GM23338 (cell line): ENCODE results near the gene GPN2. TPM values are rescaled to one million over a fixed set of nuclear protein-coding genes. Genes with fewer than 3 reads are reported as not detected.
"Not testable (repeated sequence)": the region's sequence is repeated elsewhere in the genome, so short reads cannot be mapped to it uniquely, and the experiment has no call there.

Experiments used
- ATAC-seq: fragments of 200-7000 bp; cut with Tn5 transposase; 3 replicates; pipeline ENCODE4 v1.9.1; 2020
- DNase-seq: peaks from one replicate; pipeline ENCODE4 v3.0.0-alpha.2; 2015; ENCODE audit warnings: low spot score
- H2AFZ ChIP-seq: fragments of 200-600 bp; sonication (generic); 2 replicates; pipeline ENCODE4 v1.8.0; 2016; ENCODE audit warnings: antibody characterized with exemption, mild to moderate bottlenecking, moderate library complexity
- H3F3A ChIP-seq: fragments of 200-600 bp; sonication (generic); replicated peaks from 2 replicates; pipeline ENCODE4 v1.8.0; 2017; ENCODE audit warnings: antibody characterized with exemption, mixed run types, low read depth
- H3K27ac ChIP-seq: fragments of 200-600 bp; sonication (generic); 2 replicates; pipeline ENCODE4 v1.6.1; 2016; ENCODE audit warnings: low read depth
- H3K27me3 ChIP-seq: fragments of 200-600 bp; sonication (generic); 2 replicates; pipeline ENCODE4 v1.8.0; 2016; ENCODE audit warnings: mild to moderate bottlenecking, mixed run types, moderate library complexity; ENCODE audit not compliant: insufficient read depth
- H3K36me3 ChIP-seq: fragments of 200-600 bp; sonication (generic); 2 replicates; pipeline ENCODE4 v1.8.0; 2016; ENCODE audit warnings: mild to moderate bottlenecking; ENCODE audit not compliant: insufficient read depth
- H3K4me1 ChIP-seq: fragments of 200-600 bp; sonication (generic); 2 replicates; pipeline ENCODE4 v1.8.0; 2016; ENCODE audit warnings: mild to moderate bottlenecking, moderate library complexity; ENCODE audit not compliant: insufficient read depth
- H3K4me2 ChIP-seq: fragments of 200-600 bp; sonication (generic); 2 replicates; pipeline ENCODE4 v1.7.1; 2017; ENCODE audit warnings: mixed run types
- H3K4me3 ChIP-seq: fragments of 200-600 bp; sonication (generic); 2 replicates; pipeline ENCODE4 v1.6.1; 2016; ENCODE audit warnings: mixed run types
- H3K79me2 ChIP-seq: fragments of 200-600 bp; sonication (generic); replicated peaks from 2 replicates; pipeline ENCODE4 v1.8.0; 2017; ENCODE audit warnings: mild to moderate bottlenecking; ENCODE audit not compliant: insufficient read depth
- H3K9me2 ChIP-seq: fragments of 200-600 bp; sonication (generic); 2 replicates; pipeline ENCODE4 v1.8.0; 2017; ENCODE audit not compliant: insufficient read depth
- H4K20me1 ChIP-seq: fragments of 200-600 bp; sonication (generic); replicated peaks from 2 replicates; pipeline ENCODE4 v1.8.0; 2017; ENCODE audit warnings: mild to moderate bottlenecking; ENCODE audit not compliant: insufficient read depth
- H3K27ac Mint-ChIP-seq: 2 replicates; pipeline ENCODE4 v1.8.0; 2020; ENCODE audit warnings: inconsistent platforms, mild to moderate bottlenecking, moderate library complexity, mixed read lengths
- H3K27me3 Mint-ChIP-seq: 3 replicates; pipeline ENCODE4 v1.8.0; 2022; ENCODE audit warnings: low read depth, mild to moderate bottlenecking, moderate library complexity, mixed read lengths, inconsistent platforms; ENCODE audit not compliant: insufficient read depth, poor library complexity
- H3K36me3 Mint-ChIP-seq: 3 replicates; pipeline ENCODE4 v1.8.0; 2021; ENCODE audit warnings: low read depth, mild to moderate bottlenecking, inconsistent platforms, moderate library complexity, mixed read lengths
- H3K4me1 Mint-ChIP-seq: 3 replicates; pipeline ENCODE4 v1.8.0; 2020; ENCODE audit warnings: mild to moderate bottlenecking, inconsistent platforms, mixed read lengths
- H3K4me3 Mint-ChIP-seq: 3 replicates; pipeline ENCODE4 v1.8.0; 2021; ENCODE audit warnings: moderate library complexity, mild to moderate bottlenecking, inconsistent platforms, mixed read lengths
- H3K9me3 Mint-ChIP-seq: 3 replicates; pipeline ENCODE4 v1.8.0; 2020; ENCODE audit warnings: moderate library complexity, mild to moderate bottlenecking, inconsistent platforms, mixed read lengths
- EZH2 ChIP-seq: fragments of 200-600 bp; sonication (generic); IDR thresholded peaks from one replicate; pipeline ENCODE4 v1.8.0; 2017; ENCODE audit warnings: antibody characterized with exemption, mild to moderate bottlenecking, low read depth; ENCODE audit not compliant: unreplicated experiment
- POLR2AphosphoS5 ChIP-seq: IDR thresholded peaks from 2 replicates; pipeline ENCODE4 v1.6.1; 2016; ENCODE audit warnings: antibody characterized with exemption, low read depth
- STAT1 ChIP-seq: IDR thresholded peaks from one replicate; pipeline ENCODE4 v1.6.1; 2016; ENCODE audit warnings: antibody characterized with exemption; ENCODE audit not compliant: unreplicated experiment
- ZNF114 ChIP-seq: fragments of 250-450 bp; sonication (Bioruptor Pico); IDR thresholded peaks from 2 replicates; pipeline ENCODE4 v1.5.0; 2020; ENCODE audit warnings: mild to moderate bottlenecking, moderate library complexity
- polyA plus RNA-seq: library from polyadenylated mRNA; unstranded; fragments of >200 nt; fragmentation: Nextera tagmentation; extraction: Ambion mirVana; gene quantifications from 2 replicates; pipeline ENCODE4 v1.2.1, GENCODE V29; 2016
- total RNA-seq: library from RNA; depleted of rRNA; stranded (reverse); fragments of >200 nt; shearing (Covaris generic); gene quantifications from 2 replicates; pipeline ENCODE4 v1.2.3, GENCODE V29; 2014
- TF ChIP-seq, protein P1 (sequence below): IDR thresholded peaks from one replicate; pipeline ENCODE4 v1.6.1; 2018; ENCODE audit warnings: antibody characterized with exemption; ENCODE audit not compliant: unreplicated experiment
- TF ChIP-seq, protein P2 (sequence below): IDR thresholded peaks from 2 replicates; pipeline ENCODE4 v1.6.1; 2016; ENCODE audit warnings: antibody characterized with exemption
- TF ChIP-seq, protein P3 (sequence below), 2 experiments: fragments of 200-600 bp in 1 of 2; sonication (generic) in 1 of 2; conservative IDR thresholded peaks; 2 replicates each; pipeline versions ENCODE4 v1.5.1 to v1.6.1; 2016 to 2017; ENCODE audit warnings: antibody characterized with exemption in 2 of 2, low read depth in 2 of 2, mild to moderate bottlenecking in 2 of 2, moderate library complexity in 1 of 2

Gene GPN2
- total and polyA plus RNA-seq, 2 experiments from 2014 or later = 10.1 to 19.4 TPM

DNA sequence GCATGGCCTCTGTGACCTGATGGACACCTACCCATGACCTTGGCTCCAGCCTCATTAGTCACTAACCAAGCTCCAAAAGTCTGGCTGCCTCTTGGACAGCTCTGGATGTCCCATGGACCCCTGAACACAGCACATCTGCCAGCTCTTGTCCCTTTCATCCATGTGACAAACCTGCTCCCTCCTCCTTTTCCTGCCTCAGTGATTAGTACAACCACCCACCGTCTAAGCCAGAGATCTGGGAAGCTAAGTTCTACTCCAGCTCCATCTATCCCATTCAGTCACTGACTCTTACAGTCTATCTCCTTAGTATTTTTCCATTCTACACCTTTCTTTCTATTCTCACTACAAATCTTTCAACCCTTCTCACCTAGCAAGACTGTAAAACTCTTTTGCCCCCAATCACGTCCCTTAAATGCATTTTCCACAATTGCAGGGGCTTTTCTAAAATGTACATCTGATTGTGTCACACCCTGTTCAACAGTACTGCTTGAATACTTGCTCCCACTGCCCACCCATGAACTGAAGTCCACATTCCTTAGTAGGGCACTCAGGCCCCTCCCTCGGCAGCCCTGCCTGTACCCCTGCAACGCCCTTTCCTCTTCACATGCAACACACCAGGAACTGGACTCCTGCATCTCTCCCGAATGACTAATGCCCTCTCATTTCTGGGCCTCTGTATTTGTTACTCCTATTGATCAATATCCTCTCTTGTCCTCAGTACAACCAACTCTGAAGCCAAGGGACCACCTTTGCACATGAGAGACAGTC is 7.2 kb downstream of the GPN2 start:
- Histone ChIP-seq H3K36me3 (peaks cover 32% of the 10 kb centered on the region), H3F3A (0 out of 2 replicates have a peak, but pooled peaks cover 12% of the 10 kb centered on the region), H3K4me1 (no peaks in the 10 kb centered on the region), H3K4me2 (no peak overlapping the region), H2AFZ (no peak overlapping the region), H4K20me1 (peaks cover 6% of the 10 kb centered on the region; the same call in 1 of the 2 replicates), H3K27ac (no peak overlapping the region), H3K27me3 (no peaks in the 10 kb centered on the region), H3K4me3 (no peak overlapping the region), H3K9me2 (no peaks in the 10 kb centered on the region), H3K79me2 (no peaks in the 10 kb centered on the region)
- H3K27me3 Mint-ChIP-seq = peaks cover 2% of the 10 kb centered on the region
- ATAC-seq (no peak), DNase-seq (no peak)
- TF ChIP-seq, protein P1, sequence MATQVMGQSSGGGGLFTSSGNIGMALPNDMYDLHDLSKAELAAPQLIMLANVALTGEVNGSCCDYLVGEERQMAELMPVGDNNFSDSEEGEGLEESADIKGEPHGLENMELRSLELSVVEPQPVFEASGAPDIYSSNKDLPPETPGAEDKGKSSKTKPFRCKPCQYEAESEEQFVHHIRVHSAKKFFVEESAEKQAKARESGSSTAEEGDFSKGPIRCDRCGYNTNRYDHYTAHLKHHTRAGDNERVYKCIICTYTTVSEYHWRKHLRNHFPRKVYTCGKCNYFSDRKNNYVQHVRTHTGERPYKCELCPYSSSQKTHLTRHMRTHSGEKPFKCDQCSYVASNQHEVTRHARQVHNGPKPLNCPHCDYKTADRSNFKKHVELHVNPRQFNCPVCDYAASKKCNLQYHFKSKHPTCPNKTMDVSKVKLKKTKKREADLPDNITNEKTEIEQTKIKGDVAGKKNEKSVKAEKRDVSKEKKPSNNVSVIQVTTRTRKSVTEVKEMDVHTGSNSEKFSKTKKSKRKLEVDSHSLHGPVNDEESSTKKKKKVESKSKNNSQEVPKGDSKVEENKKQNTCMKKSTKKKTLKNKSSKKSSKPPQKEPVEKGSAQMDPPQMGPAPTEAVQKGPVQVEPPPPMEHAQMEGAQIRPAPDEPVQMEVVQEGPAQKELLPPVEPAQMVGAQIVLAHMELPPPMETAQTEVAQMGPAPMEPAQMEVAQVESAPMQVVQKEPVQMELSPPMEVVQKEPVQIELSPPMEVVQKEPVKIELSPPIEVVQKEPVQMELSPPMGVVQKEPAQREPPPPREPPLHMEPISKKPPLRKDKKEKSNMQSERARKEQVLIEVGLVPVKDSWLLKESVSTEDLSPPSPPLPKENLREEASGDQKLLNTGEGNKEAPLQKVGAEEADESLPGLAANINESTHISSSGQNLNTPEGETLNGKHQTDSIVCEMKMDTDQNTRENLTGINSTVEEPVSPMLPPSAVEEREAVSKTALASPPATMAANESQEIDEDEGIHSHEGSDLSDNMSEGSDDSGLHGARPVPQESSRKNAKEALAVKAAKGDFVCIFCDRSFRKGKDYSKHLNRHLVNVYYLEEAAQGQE = no peak
- TF ChIP-seq, protein P2, sequence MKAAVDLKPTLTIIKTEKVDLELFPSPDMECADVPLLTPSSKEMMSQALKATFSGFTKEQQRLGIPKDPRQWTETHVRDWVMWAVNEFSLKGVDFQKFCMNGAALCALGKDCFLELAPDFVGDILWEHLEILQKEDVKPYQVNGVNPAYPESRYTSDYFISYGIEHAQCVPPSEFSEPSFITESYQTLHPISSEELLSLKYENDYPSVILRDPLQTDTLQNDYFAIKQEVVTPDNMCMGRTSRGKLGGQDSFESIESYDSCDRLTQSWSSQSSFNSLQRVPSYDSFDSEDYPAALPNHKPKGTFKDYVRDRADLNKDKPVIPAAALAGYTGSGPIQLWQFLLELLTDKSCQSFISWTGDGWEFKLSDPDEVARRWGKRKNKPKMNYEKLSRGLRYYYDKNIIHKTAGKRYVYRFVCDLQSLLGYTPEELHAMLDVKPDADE = no peak
- TF ChIP-seq ZNF114 (CRISPR knock-in tag) = no peak
- TF ChIP-seq STAT1 = no peak
- TF ChIP-seq, protein P3, sequence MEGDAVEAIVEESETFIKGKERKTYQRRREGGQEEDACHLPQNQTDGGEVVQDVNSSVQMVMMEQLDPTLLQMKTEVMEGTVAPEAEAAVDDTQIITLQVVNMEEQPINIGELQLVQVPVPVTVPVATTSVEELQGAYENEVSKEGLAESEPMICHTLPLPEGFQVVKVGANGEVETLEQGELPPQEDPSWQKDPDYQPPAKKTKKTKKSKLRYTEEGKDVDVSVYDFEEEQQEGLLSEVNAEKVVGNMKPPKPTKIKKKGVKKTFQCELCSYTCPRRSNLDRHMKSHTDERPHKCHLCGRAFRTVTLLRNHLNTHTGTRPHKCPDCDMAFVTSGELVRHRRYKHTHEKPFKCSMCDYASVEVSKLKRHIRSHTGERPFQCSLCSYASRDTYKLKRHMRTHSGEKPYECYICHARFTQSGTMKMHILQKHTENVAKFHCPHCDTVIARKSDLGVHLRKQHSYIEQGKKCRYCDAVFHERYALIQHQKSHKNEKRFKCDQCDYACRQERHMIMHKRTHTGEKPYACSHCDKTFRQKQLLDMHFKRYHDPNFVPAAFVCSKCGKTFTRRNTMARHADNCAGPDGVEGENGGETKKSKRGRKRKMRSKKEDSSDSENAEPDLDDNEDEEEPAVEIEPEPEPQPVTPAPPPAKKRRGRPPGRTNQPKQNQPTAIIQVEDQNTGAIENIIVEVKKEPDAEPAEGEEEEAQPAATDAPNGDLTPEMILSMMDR (conservative IDR thresholded peaks at IDR 0.05; ENCODE audit: low read depth in 2 of 2) = no peak
- no peak for TF ChIP-seq EZH2
- TF ChIP-seq POLR2AphosphoS5 = no peak
- H3K27ac Mint-ChIP-seq = no peak overlapping the region
- no peaks in the 10 kb centered on the region for H3K9me3 Mint-ChIP-seq
- peaks cover 61% of the 10 kb centered on the region for H3K36me3 Mint-ChIP-seq
- H3K4me1 Mint-ChIP-seq = no peaks in the 10 kb centered on the region
- no peak overlapping the region for H3K4me3 Mint-ChIP-seq

DNA sequence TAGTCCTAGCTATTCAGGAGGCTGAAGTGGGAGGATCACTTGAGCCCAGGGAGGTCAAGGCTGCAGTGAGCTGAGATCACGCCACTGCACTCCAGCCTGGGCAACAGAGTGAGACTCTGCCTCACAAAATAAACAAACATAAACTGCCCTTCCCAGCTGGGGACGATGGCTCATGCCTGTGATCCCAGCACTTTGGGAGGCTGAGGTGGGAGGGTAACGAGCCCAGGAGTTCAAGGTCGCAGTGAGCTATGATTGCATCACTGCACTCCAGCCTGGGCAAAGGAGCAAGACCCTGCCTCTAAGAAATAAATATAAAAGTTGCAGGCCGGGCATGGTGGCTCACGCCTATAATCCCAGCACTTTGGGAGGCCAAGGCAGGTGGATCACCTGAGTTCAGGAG is 8.5 kb downstream of the GPN2 start:
- H3K79me2 ChIP-seq, H3K27ac ChIP-seq, DNase-seq, H3K4me2 ChIP-seq, H3K27me3 ChIP-seq, H3K9me3 Mint-ChIP-seq, H3K4me1 ChIP-seq, H4K20me1 ChIP-seq, H3K27me3 Mint-ChIP-seq, H3K27ac Mint-ChIP-seq, H2AFZ ChIP-seq, H3K4me3 Mint-ChIP-seq, H3K4me3 ChIP-seq, ATAC-seq, H3K9me2 ChIP-seq, H3K4me1 Mint-ChIP-seq: not testable (repeated sequence)
- Histone ChIP-seq H3K36me3 (peaks cover 36% of the 10 kb centered on the region), H3F3A (0 out of 2 replicates have a peak, but pooled peaks cover 16% of the 10 kb centered on the region)
- peaks cover 59% of the 10 kb centered on the region for H3K36me3 Mint-ChIP-seq
